Heart left ventricle (tissue), 13 donors: Measurements from ENCODE around the gene ZNRF2.

Source experiments
- POLR2A ChIP-seq, 2 donors: fragments of 450-650 bp; IDR thresholded peaks; one replicate each; pipeline ENCODE4 v1.6.1; 2017; ENCODE audit warnings: antibody characterized with exemption in 2 of 2, mild to moderate bottlenecking in 2 of 2, moderate library complexity in 2 of 2
- TF ChIP-seq, protein P1 (sequence below), 12 donors: fragments of 200-600 bp; sonication (generic) in 4 of 12; IDR thresholded peaks; one replicate each; pipeline versions ENCODE4 v1.5.0 to v1.8.0; 2018 to 2022; ENCODE audit warnings: antibody characterized with exemption in 12 of 12, mild to moderate bottlenecking in 5 of 12
- donor health status: ischemic (EF 13 %, LVEDD 7.1; RV severe dilation, severe dysfunction).
- donor health status: DM: no; HTN: yes; CAD: no.
- donor health status: DM: no; HTN: no; CAD: no.
- donor health status: ischemic (EF 25% LVEDD 6.9; RV normal size, moderate dysfunction).
- donor health status: ischemic (EF 25% LVEDD 5.7; RV mildly dilated, moderate dysfunction).
- donor health status: ischemic (EF 35%, LVEDD 5.7; RV mildly dilated, moderate dysfunction).
- donor health status: nonischemic (EF 11% LVEDD 7.7; RV severe dilation, severe dysfunction).
- donor health status: DM: yes; HTN: yes; CAD: no.
- donor health status: PGD.
- donor health status: ischemic (EF 29% LVEDD 5.4; RV normal size, mild dysfunction).
- donor health status: nonischemic (EF 23%, LVEDD 6.1; RV moderate dilation, normal function).

DNA sequence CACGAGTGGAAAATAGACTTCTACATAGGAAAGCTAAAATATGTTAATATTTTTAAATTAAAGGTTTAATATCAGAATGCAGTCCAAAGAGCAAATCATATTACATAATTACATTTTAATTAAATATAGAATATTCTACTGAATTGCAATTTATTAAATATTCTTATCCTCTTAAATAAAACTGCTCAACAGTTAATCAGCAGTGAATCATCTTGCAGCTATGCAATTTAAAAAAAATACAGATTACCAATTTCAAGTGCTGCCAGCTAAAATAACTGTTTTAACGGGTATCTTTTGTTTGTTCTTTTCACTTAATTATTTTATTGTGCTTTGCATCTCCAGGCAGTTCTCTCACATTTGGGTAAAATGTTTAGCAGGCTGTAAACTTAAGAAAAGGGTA lies 82.2 kb downstream of the ZNRF2 start:
- TF ChIP-seq, protein P1, sequence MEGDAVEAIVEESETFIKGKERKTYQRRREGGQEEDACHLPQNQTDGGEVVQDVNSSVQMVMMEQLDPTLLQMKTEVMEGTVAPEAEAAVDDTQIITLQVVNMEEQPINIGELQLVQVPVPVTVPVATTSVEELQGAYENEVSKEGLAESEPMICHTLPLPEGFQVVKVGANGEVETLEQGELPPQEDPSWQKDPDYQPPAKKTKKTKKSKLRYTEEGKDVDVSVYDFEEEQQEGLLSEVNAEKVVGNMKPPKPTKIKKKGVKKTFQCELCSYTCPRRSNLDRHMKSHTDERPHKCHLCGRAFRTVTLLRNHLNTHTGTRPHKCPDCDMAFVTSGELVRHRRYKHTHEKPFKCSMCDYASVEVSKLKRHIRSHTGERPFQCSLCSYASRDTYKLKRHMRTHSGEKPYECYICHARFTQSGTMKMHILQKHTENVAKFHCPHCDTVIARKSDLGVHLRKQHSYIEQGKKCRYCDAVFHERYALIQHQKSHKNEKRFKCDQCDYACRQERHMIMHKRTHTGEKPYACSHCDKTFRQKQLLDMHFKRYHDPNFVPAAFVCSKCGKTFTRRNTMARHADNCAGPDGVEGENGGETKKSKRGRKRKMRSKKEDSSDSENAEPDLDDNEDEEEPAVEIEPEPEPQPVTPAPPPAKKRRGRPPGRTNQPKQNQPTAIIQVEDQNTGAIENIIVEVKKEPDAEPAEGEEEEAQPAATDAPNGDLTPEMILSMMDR (IDR thresholded peaks at IDR 0.05): no peak
- TF ChIP-seq POLR2A (IDR thresholded peaks at IDR 0.05): no peak
